ENCODE measurements around the gene VPS37C. TPM values are rescaled to one million over a fixed set of nuclear protein-coding genes. Genes with fewer than 3 reads are reported as not detected.
A peak's percentile ranks its signal among the peaks of the same experiment; 100 is the strongest.

The VPS37C gene
- total and polyA plus RNA-seq, 9 of the 15 experiments (the other 6 are each of a cell fraction or from before 2014, with no cell fraction given): 0.62 to 29.8 (median 11.5) TPM

DNA sequence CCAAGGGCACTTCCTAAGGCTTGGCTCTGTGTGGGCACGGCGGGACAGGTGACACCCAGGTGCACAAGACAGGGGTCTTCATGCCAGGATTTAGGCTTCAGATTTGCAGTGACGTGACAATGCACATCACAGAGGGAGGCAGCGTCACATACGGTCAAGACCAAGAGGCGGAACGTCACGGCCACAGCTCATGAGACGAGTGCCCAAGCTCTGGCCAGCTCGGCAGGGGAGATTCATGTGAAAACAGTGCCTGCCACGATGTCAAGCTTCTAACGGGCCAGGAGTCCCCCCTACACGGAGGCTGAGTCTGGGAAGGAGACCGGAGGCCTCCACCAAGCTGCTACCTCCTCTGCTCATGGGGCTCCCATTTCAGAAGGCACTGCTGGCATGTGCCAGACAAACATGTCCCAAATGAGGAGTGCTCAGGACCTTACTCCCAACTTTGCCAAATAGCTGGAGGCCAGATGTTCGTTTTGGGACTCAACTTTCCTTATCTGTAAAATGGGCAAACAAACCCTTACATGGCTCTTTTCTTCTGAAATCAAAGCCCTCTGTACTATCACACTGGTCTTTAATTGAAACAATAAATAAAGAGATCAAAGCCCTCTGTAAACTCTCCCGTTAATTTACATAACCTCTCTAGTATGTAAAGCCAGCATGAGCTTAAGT, 16.6 kb downstream of the VPS37C start (continued):
- TF ChIP-seq, protein P1, sequence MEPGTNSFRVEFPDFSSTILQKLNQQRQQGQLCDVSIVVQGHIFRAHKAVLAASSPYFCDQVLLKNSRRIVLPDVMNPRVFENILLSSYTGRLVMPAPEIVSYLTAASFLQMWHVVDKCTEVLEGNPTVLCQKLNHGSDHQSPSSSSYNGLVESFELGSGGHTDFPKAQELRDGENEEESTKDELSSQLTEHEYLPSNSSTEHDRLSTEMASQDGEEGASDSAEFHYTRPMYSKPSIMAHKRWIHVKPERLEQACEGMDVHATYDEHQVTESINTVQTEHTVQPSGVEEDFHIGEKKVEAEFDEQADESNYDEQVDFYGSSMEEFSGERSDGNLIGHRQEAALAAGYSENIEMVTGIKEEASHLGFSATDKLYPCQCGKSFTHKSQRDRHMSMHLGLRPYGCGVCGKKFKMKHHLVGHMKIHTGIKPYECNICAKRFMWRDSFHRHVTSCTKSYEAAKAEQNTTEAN (CRISPR knock-in tag; IDR thresholded peaks at IDR 0.05): no peak
- TF ChIP-seq XRCC3 (IDR thresholded peaks at IDR 0.05) (no peak), ETS2 (tag; IDR thresholded peaks at IDR 0.05; ENCODE audit: borderline replicate concordance, poor library complexity, severe bottlenecking) (no peak), NR0B1 (IDR thresholded peaks at IDR 0.05; ENCODE audit: partially characterized antibody) (no peak), FIP1L1 (IDR thresholded peaks at IDR 0.05; ENCODE audit: low read depth, low read length, poor library complexity, severe bottlenecking) (no peak), STAT5B (CRISPR knock-in tag; IDR thresholded peaks at IDR 0.05) (no peak), KDM1A (IDR thresholded peaks at IDR 0.05) (peak in 1 of 2 experiments; percentile 56; a peak in 3 of 4 replicates), TAF9B (IDR thresholded peaks at IDR 0.05; ENCODE audit: partially characterized antibody) (no peak), MCM5 (IDR thresholded peaks at IDR 0.05; ENCODE audit: low read depth) (no peak), RBM25 (IDR thresholded peaks at IDR 0.05; ENCODE audit: low read depth, low read length, severe bottlenecking) (peak; percentile 87), TRIM25 (IDR thresholded peaks at IDR 0.05; ENCODE audit: borderline replicate concordance) (no peak), ZNF57 (CRISPR knock-in tag; IDR thresholded peaks at IDR 0.05) (no peak)
- TF ChIP-seq, protein P2, sequence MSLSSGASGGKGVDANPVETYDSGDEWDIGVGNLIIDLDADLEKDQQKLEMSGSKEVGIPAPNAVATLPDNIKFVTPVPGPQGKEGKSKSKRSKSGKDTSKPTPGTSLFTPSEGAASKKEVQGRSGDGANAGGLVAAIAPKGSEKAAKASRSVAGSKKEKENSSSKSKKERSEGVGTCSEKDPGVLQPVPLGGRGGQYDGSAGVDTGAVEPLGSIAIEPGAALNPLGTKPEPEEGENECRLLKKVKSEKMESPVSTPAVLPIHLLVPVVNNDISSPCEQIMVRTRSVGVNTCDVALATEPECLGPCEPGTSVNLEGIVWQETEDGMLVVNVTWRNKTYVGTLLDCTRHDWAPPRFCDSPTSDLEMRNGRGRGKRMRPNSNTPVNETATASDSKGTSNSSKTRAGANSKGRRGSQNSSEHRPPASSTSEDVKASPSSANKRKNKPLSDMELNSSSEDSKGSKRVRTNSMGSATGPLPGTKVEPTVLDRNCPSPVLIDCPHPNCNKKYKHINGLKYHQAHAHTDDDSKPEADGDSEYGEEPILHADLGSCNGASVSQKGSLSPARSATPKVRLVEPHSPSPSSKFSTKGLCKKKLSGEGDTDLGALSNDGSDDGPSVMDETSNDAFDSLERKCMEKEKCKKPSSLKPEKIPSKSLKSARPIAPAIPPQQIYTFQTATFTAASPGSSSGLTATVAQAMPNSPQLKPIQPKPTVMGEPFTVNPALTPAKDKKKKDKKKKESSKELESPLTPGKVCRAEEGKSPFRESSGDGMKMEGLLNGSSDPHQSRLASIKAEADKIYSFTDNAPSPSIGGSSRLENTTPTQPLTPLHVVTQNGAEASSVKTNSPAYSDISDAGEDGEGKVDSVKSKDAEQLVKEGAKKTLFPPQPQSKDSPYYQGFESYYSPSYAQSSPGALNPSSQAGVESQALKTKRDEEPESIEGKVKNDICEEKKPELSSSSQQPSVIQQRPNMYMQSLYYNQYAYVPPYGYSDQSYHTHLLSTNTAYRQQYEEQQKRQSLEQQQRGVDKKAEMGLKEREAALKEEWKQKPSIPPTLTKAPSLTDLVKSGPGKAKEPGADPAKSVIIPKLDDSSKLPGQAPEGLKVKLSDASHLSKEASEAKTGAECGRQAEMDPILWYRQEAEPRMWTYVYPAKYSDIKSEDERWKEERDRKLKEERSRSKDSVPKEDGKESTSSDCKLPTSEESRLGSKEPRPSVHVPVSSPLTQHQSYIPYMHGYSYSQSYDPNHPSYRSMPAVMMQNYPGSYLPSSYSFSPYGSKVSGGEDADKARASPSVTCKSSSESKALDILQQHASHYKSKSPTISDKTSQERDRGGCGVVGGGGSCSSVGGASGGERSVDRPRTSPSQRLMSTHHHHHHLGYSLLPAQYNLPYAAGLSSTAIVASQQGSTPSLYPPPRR (CRISPR knock-in tag; IDR thresholded peaks at IDR 0.05; ENCODE audit: borderline replicate concordance): no peak
- TF ChIP-seq, protein P3, sequence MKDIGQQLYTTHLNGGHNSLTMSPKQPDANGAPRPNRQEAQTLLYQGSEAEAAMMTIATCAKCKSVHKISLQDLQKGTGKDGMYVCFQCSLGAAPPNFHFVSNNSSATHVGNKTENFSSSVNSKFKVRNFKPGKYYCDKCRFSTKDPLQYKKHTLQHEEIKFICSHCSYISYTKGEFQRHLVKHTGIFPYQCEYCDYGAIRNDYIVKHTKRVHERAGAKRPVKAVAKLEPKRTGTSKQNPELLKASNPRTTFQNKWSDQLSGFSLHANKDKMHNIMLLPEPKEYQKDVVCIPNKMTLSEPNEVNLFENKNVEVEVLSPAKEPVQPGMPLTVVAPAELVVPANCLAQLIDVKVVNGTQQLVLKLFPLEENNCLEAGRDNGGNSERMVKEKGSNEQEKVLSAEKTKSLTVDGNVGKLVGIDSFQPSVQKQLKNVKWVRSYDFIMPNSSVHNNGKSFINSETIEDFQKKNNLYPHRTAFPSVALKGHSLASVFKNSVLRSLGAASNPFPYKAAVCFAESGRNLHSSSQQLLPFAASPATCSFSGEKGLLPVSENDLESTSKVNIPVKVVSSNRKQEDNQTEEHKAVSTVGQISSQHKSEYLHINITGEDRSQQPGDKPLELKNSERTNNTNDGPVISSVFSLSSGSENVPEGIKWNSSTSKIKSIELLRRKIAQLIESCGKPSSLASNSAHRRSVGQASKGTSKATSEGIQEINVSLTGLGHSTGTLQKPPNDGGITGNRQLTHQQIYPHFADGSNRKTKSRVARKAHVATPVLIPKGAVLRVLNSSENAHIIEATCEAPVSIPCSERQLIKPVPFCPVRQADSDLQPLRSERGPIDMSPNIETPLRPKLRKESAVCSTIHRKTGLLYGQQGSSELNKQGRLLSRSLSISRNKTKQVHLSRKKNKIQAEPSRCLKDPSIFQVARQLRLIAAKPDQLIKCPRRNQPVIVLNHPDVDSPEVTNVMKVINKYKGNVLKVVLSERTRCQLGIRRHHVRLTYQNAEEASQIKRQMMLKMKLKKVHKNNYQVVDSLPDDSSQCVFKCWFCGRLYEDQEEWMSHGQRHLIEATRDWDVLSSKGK (CRISPR knock-in tag; IDR thresholded peaks at IDR 0.05): no peak
